NAMALWA (cell line): ENCODE measurements around the gene TMEM63B.
A peak's percentile ranks its signal among the peaks of the same experiment; 100 is the strongest.

ENCODE experiments used
- DNase-seq: peaks from one replicate; pipeline ENCODE4 v3.0.0-alpha.2; 2015; ENCODE audit warnings: low spot score

Gene TMEM63B

GRCh38 chr6:44145839-44146238, 18.5 kb downstream of the TMEM63B start:
- DNase-seq: no peak

- no peak for DNase-seq
Observed at GRCh38 chr6:44146685-44147084, 19.3 kb downstream of the TMEM63B start.

GRCh38 chr6:44147256-44147655, 19.9 kb downstream of the TMEM63B start:
- no peak for DNase-seq

GRCh38 chr6:44148306-44148705, 21.0 kb downstream of the TMEM63B start:
- DNase-seq: no peak

- no peak for DNase-seq
Observed at GRCh38 chr6:44149369-44150012, 22.1 kb downstream of the TMEM63B start.

- DNase-seq: no peak
Observed at GRCh38 chr6:44150317-44150917, 23.1 kb downstream of the TMEM63B start.

- DNase-seq: peak; percentile 80
Observed at GRCh38 chr6:44151348-44152108, 24.2 kb downstream of the TMEM63B start.

GRCh38 chr6:44152109-44152461, 24.7 kb downstream of the TMEM63B start:
- DNase-seq: no peak

- DNase-seq: no peak
Observed at GRCh38 chr6:44152533-44152932, 25.2 kb downstream of the TMEM63B start.

- DNase-seq: no peak
Observed at GRCh38 chr6:44154067-44154466, 26.7 kb downstream of the TMEM63B start.

GRCh38 chr6:44156494-44157151, 29.3 kb downstream of the TMEM63B start:
- DNase-seq: no peak

- no peak for DNase-seq
Observed at GRCh38 chr6:44157152-44157521, 29.8 kb downstream of the TMEM63B start.

- no peak for DNase-seq
Observed at GRCh38 chr6:44158770-44159228, 31.4 kb downstream of the TMEM63B start, which contains the start of gene CAPN11. TSS of gene CAPN11 (plus strand) at chr6:44158820. CDS start at chr6:44158849, 29 bp downstream.

- DNase-seq: no peak
Observed at GRCh38 chr6:44161997-44162338, 34.6 kb downstream of the TMEM63B start.

GRCh38 chr6:44162876-44163625, 35.7 kb downstream of the TMEM63B start:
- no peak for DNase-seq

GRCh38 chr6:44166116-44166515, 38.8 kb downstream of the TMEM63B start:
- DNase-seq: no peak

- DNase-seq: no peak
Observed at GRCh38 chr6:44166591-44167184, 39.3 kb downstream of the TMEM63B start.

- DNase-seq: no peak
Observed at GRCh38 chr6:44167567-44167966, 40.2 kb downstream of the TMEM63B start.

- no peak for DNase-seq
Observed at GRCh38 chr6:44169154-44169553, 41.8 kb downstream of the TMEM63B start.

GRCh38 chr6:44169886-44170570, 42.7 kb downstream of the TMEM63B start:
- no peak for DNase-seq
